HG03045 (cell line): ENCODE measurements around the gene PRODH.
A peak's percentile ranks its signal among the peaks of the same experiment; 100 is the strongest.
"Not testable (repeated sequence)": the region's sequence is repeated elsewhere in the genome, so short reads cannot be mapped to it uniquely, and the experiment has no call there.

Source experiments
- ATAC-seq: cut with Tn5 transposase; IDR thresholded peaks from one replicate; pipeline ENCODE4 v1.9.1; 2021; ENCODE audit warnings: mild to moderate bottlenecking, moderate library complexity; ENCODE audit not compliant: unreplicated experiment

Gene PRODH

GRCh38 chr22:18912264-18912946, 23.7 kb downstream of the PRODH start:
- not testable (repeated sequence) for ATAC-seq

- not testable (repeated sequence) for ATAC-seq
Measured at GRCh38 chr22:18911535-18911934, 24.6 kb downstream of the PRODH start.

- no peak for ATAC-seq
Measured at GRCh38 chr22:18909556-18909955, 26.5 kb downstream of the PRODH start.

GRCh38 chr22:18906896-18907295, 29.2 kb downstream of the PRODH start:
- ATAC-seq = no peak

GRCh38 chr22:18906410-18906745, 29.7 kb downstream of the PRODH start:
- peak; percentile 25 for ATAC-seq

- ATAC-seq = peak; percentile 88
Measured at GRCh38 chr22:18905540-18906409, 30.3 kb downstream of the PRODH start, which contains the start of gene DGCR6. TSS of gene DGCR6 (plus strand) at chr22:18906320. CDS start at chr22:18906375, 55 bp downstream.

- not testable (repeated sequence) for ATAC-seq
Measured at GRCh38 chr22:18896037-18896657, 39.9 kb downstream of the PRODH start.

- not testable (repeated sequence) for ATAC-seq
Measured at GRCh38 chr22:18893775-18894174, 42.3 kb downstream of the PRODH start.

GRCh38 chr22:18890510-18891192, 45.4 kb downstream of the PRODH start:
- ATAC-seq = not testable (repeated sequence)

GRCh38 chr22:18888115-18888514, 48.0 kb downstream of the PRODH start:
- no peak for ATAC-seq

GRCh38 chr22:18884465-18884864, 51.6 kb downstream of the PRODH start:
- not testable (repeated sequence) for ATAC-seq

GRCh38 chr22:18881260-18881659, 54.8 kb downstream of the PRODH start:
- not testable (repeated sequence) for ATAC-seq
